DND-41 (cell line): ENCODE data around the gene THBS1.

Experiments used
- CTCF ChIP-seq: IDR thresholded peaks from 2 replicates; pipeline ENCODE4 v1.5.1; 2012; ENCODE audit warnings: borderline replicate concordance, low read length, moderate library complexity, mild to moderate bottlenecking; ENCODE audit not compliant: poor library complexity, severe bottlenecking; ENCODE audit errors: extremely low read depth
- EZH2 ChIP-seq: IDR thresholded peaks from 3 replicates; pipeline ENCODE4 v1.6.1; 2012; ENCODE audit warnings: borderline replicate concordance, low read depth, mild to moderate bottlenecking, moderate library complexity, low read length, inconsistent platforms; ENCODE audit not compliant: severe bottlenecking

- TF ChIP-seq CTCF (no peak), EZH2 (no peak)
These were observed 13.0 kb downstream of the THBS1 start for GRCh38 chr15:39593656-39594445.
